SK-N-MC (cell line): ENCODE data around the gene LY9.

Source experiments
- EZH2 ChIP-seq: fragments of 200-600 bp; sonication (generic); IDR thresholded peaks from one replicate; pipeline ENCODE4 v1.6.1; 2017; ENCODE audit warnings: antibody characterized with exemption
- FOXP2 ChIP-seq: optimal IDR thresholded peaks from 2 replicates; pipeline ENCODE3; 2011; ENCODE audit warnings: mild to moderate bottlenecking, moderate library complexity; ENCODE audit not compliant: insufficient read depth; ENCODE audit errors: extremely low read length, control extremely low read depth
- POLR2AphosphoS5 ChIP-seq: IDR thresholded peaks from 2 replicates; pipeline ENCODE4 v1.6.1; 2012; ENCODE audit warnings: mild to moderate bottlenecking, low read depth, low read length, borderline replicate concordance

- TF ChIP-seq EZH2 (no peak), POLR2AphosphoS5 (no peak), FOXP2 (no peak)
These were observed 1.9 kb downstream of the LY9 start for GRCh38 chr1:160797861-160798273.
